SK-N-SH (cell line): ENCODE data around the gene NIT1. TPM values are rescaled to one million over a fixed set of nuclear protein-coding genes. Genes with fewer than 3 reads are reported as not detected.
A peak's percentile ranks its signal among the peaks of the same experiment; 100 is the strongest.

Source experiments
- CTCF ChIA-PET: fragments of 300-600, 350-600 bp; formaldehyde crosslinking; extraction: SDS; loops from one replicate; lab custom pipeline; 2021; lab: Yijun Ruan, JAX
- POLR2A ChIA-PET: fragments of 350-600 bp; sonication (Branson Sonifier 250); formaldehyde crosslinking; extraction: SDS; loops from one replicate; lab custom pipeline; 2020; ENCODE audit warnings: antibody characterized with exemption, inconsistent platforms; lab: Yijun Ruan, JAX
- DNase-seq: peaks from one replicate; pipeline ENCODE4 v3.0.0; 2012
- H2AFZ ChIP-seq: fragments of 200-600 bp; sonication (generic); 2 replicates; pipeline ENCODE4 v1.8.1; 2016; ENCODE audit warnings: antibody characterized with exemption, mild to moderate bottlenecking, low read depth
- H3F3A ChIP-seq: fragments of 200-600 bp; sonication (generic); replicated peaks from 2 replicates; pipeline ENCODE3; 2016; ENCODE audit warnings: antibody characterized with exemption, mild to moderate bottlenecking; ENCODE audit not compliant: insufficient read depth
- H3K27ac ChIP-seq, 2 experiments: fragments of 200-500 bp in 1 of 2; fragments of 200-600 bp in 1 of 2; sonication (Bioruptor generic) in 1 of 2; sonication (generic), shearing (Covaris generic) in 1 of 2; 2 replicates each; pipeline versions ENCODE4 v1.5.1 to v1.6.1; 2014 to 2016; ENCODE audit warnings: low read depth in 2 of 2, inconsistent platforms in 1 of 2, low read length in 1 of 2, mild to moderate bottlenecking in 1 of 2, mixed read lengths in 1 of 2
- H3K27me3 ChIP-seq: fragments of 200-600 bp; sonication (generic), shearing (Covaris generic); 2 replicates; pipeline ENCODE4 v1.6.1; 2016; ENCODE audit warnings: mixed run types; ENCODE audit not compliant: insufficient read depth
- H3K36me3 ChIP-seq, 2 experiments: fragments of 200-500 bp in 1 of 2; fragments of 200-600 bp in 1 of 2; sonication (Bioruptor generic) in 1 of 2; sonication (generic) in 1 of 2; replicated peaks in 1 of 2; 2 replicates each; pipeline versions ENCODE3 to v1.5.1; 2014 to 2016; ENCODE audit warnings: low read length in 1 of 2, mild to moderate bottlenecking in 1 of 2; ENCODE audit not compliant: insufficient read depth in 2 of 2, control insufficient read depth in 1 of 2
- H3K4me1 ChIP-seq, 2 experiments: fragments of 200-500 bp in 1 of 2; fragments of 200-600 bp in 1 of 2; sonication (Bioruptor generic) in 1 of 2; sonication (generic), shearing (Covaris generic) in 1 of 2; 2 replicates each; pipeline versions ENCODE4 v1.5.1 to v1.6.1; 2014 to 2016; ENCODE audit warnings: low read depth in 1 of 2, low read length in 1 of 2, mixed run types in 1 of 2; ENCODE audit not compliant: insufficient read depth in 2 of 2, control insufficient read depth in 1 of 2
- H3K4me2 ChIP-seq: fragments of 200-600 bp; sonication (generic), shearing (Covaris generic); 2 replicates; pipeline ENCODE4 v1.6.1; 2017; ENCODE audit warnings: mixed run types
- H3K4me3 ChIP-seq, 2 experiments: fragments of 200-500 bp in 1 of 2; fragments of 200-600 bp in 1 of 2; sonication (Bioruptor generic) in 1 of 2; sonication (generic), shearing (Covaris generic) in 1 of 2; 2 replicates each; pipeline versions ENCODE4 v1.5.1 to v1.8.1; 2014 to 2016; ENCODE audit warnings: low read depth in 2 of 2, inconsistent platforms in 1 of 2, low read length in 1 of 2, mild to moderate bottlenecking in 1 of 2, mixed read lengths in 1 of 2, moderate library complexity in 1 of 2
- H3K79me2 ChIP-seq: fragments of 200-600 bp; sonication (generic); 2 replicates; pipeline ENCODE4 v1.8.1; 2017; ENCODE audit warnings: mild to moderate bottlenecking; ENCODE audit not compliant: insufficient read depth
- H3K9ac ChIP-seq: fragments of 200-600 bp; sonication (generic); 2 replicates; pipeline ENCODE4 v1.6.1; 2017; ENCODE audit warnings: mixed run types
- H3K9me2 ChIP-seq: fragments of 200-600 bp; sonication (generic); 2 replicates; pipeline ENCODE4 v1.6.1; 2017; ENCODE audit warnings: mixed run types
- H3K9me3 ChIP-seq: fragments of 200-600 bp; sonication (generic); 2 replicates; pipeline ENCODE4 v1.6.1; 2017; ENCODE audit warnings: mixed run types, mild to moderate bottlenecking, moderate library complexity
- H4K20me1 ChIP-seq: fragments of 200-600 bp; sonication (generic); 2 replicates; pipeline ENCODE4 v1.6.1; 2017; ENCODE audit warnings: mild to moderate bottlenecking, mixed run types; ENCODE audit not compliant: insufficient read depth
- ELF1 ChIP-seq: IDR thresholded peaks from 2 replicates; pipeline ENCODE4 v1.4.0; 2012
- EP300 ChIP-seq, 2 experiments: IDR thresholded peaks; 2 replicates each; pipeline versions ENCODE4 v1.4.0 to v1.6.1; 2012; ENCODE audit warnings: borderline replicate concordance in 1 of 2, low read depth in 1 of 2, low read length in 1 of 2
- EZH2phosphoT487 ChIP-seq: fragments of 200-600 bp; sonication (generic); IDR thresholded peaks from 2 replicates; pipeline ENCODE4 v1.6.1; 2017; ENCODE audit warnings: low read depth, mixed run types, mild to moderate bottlenecking, antibody characterized with exemption, moderate library complexity, borderline replicate concordance
- FOSL2 ChIP-seq: IDR thresholded peaks from 2 replicates; pipeline ENCODE4 v1.4.0; 2012; ENCODE audit warnings: low read depth, mild to moderate bottlenecking, moderate library complexity, borderline replicate concordance
- GABPA ChIP-seq: IDR thresholded peaks from 2 replicates; pipeline ENCODE4 v1.4.0; 2012; ENCODE audit warnings: low read depth, mild to moderate bottlenecking
- MXI1 ChIP-seq: IDR thresholded peaks from 2 replicates; pipeline ENCODE4 v1.6.1; 2012; ENCODE audit warnings: mild to moderate bottlenecking, low read depth, low read length, improper control_type of control experiment
- NFIC ChIP-seq: IDR thresholded peaks from 2 replicates; pipeline ENCODE4 v1.4.0; 2012; ENCODE audit warnings: borderline replicate concordance
- NRF1 ChIP-seq: IDR thresholded peaks from 2 replicates; pipeline ENCODE4 v1.6.1; 2012; ENCODE audit warnings: low read depth, mild to moderate bottlenecking, low read length
- POLR2AphosphoS5 ChIP-seq: IDR thresholded peaks from 2 replicates; pipeline ENCODE4 v1.6.1; 2012; ENCODE audit warnings: low read depth, low read length
- RAD21 ChIP-seq: IDR thresholded peaks from 2 replicates; pipeline ENCODE4 v1.6.1; 2012; ENCODE audit warnings: mild to moderate bottlenecking, low read length
- REST ChIP-seq: IDR thresholded peaks from 2 replicates; pipeline ENCODE4 v1.6.1; 2012; ENCODE audit warnings: mild to moderate bottlenecking, low read depth, low read length, moderate library complexity
- RXRA ChIP-seq: IDR thresholded peaks from 2 replicates; pipeline ENCODE4 v1.4.0; 2012; ENCODE audit warnings: low read depth, mild to moderate bottlenecking, borderline replicate concordance
- SMC3 ChIP-seq: IDR thresholded peaks from 2 replicates; pipeline ENCODE4 v1.6.1; 2012; ENCODE audit warnings: low read depth, low read length, improper control_type of control experiment
- TAF1 ChIP-seq: IDR thresholded peaks from 2 replicates; pipeline ENCODE4 v1.6.1; 2012; ENCODE audit warnings: low read depth, mild to moderate bottlenecking, low read length, moderate library complexity, borderline replicate concordance
- TCF12 ChIP-seq: IDR thresholded peaks from 2 replicates; pipeline ENCODE4 v1.4.0; 2012
- USF1 ChIP-seq: IDR thresholded peaks from 2 replicates; pipeline ENCODE4 v1.4.0; 2012; ENCODE audit warnings: low read depth, borderline replicate concordance
- USF2 ChIP-seq: fragments of 150-350 bp; IDR thresholded peaks from 2 replicates; pipeline ENCODE4 v1.6.1; 2017; ENCODE audit warnings: antibody characterized with exemption, low read length, low read depth, borderline replicate concordance
- YY1 ChIP-seq: IDR thresholded peaks from 2 replicates; pipeline ENCODE4 v1.4.0; 2012; ENCODE audit warnings: low read depth, mild to moderate bottlenecking
- ZBTB33 ChIP-seq: IDR thresholded peaks from 2 replicates; pipeline ENCODE4 v1.4.0; 2012; ENCODE audit warnings: low read depth, borderline replicate concordance
- WGBS: methylation state at CpG from one replicate; pipeline ENCODE4 v1.1.6; 2017; ENCODE audit warnings: low lambda C conversion rate; 5-methylcytosine and 5-hydroxymethylcytosine counted together
- polyA plus RNA-seq, 3 experiments: library from polyadenylated mRNA; depleted of rRNA; stranded (reverse); fragments of >200 nt; gene quantifications; 2 replicates each; pipeline ENCODE4 v1.2.3, GENCODE V29; 2012
- TF ChIP-seq, protein P1 (sequence below): fragments of 200-600 bp; sonication (generic); IDR thresholded peaks from 2 replicates; pipeline ENCODE4 v1.6.1; 2017; ENCODE audit warnings: antibody characterized with exemption, mild to moderate bottlenecking, moderate library complexity

The NIT1 gene
- polyA plus RNA-seq, 1 of the 3 experiments (the other 2 are of a cell fraction), result 38.7 TPM

DNA sequence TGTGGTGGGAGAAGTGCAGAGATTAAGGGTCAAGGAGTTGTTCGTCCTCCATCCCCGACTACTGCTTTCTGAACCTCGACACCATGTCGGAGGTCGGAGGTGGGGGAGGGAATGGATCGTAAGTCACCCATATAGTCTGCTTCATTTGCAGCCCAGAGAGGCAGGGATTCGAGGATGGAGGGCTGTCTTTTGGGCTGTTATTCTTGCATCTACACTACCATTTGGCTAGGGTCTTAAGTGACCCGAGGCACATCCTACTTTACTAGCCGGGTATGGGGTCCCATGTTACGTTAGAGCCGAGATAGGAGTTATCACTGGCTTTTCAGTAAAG lies 42.0 kb downstream of the NIT1 start:
- Histone ChIP-seq H3K9ac (peak overlapping the region; percentile 90), H3K27me3 (no peaks in the 10 kb centered on the region), H3K4me1 (peaks cover 0 to 28% of the 10 kb centered on the region in 2 experiments; a peak in 3 of 4 replicates), H3K9me3 (no peaks in the 10 kb centered on the region), H3K4me2 (peak overlapping the region; percentile 77), H3K9me2 (no peaks in the 10 kb centered on the region), H3F3A (peaks cover 13% of the 10 kb centered on the region), H2AFZ (peak overlapping the region; percentile 84), H3K4me3 (peak overlapping the region; percentile 89 to 92), H3K27ac (peak overlapping the region; percentile 77 to 91), H4K20me1 (no peaks in the 10 kb centered on the region), H3K79me2 (peaks cover 26% of the 10 kb centered on the region), H3K36me3 (peaks cover 15 to 61% of the 10 kb centered on the region in 2 experiments)
- no peak for TF ChIP-seq YY1
- no peak for TF ChIP-seq GABPA
- no peak for TF ChIP-seq RAD21
- TF ChIP-seq NFIC, result no peak
- no peak for TF ChIP-seq EP300 (IDR thresholded peaks at IDR 0.05; ENCODE audit: borderline replicate concordance in 1 of 2, low read depth in 1 of 2, low read length in 1 of 2)
- TF ChIP-seq TCF12, result no peak
- TF ChIP-seq POLR2AphosphoS5, result no peak
- TF ChIP-seq EZH2phosphoT487, result no peak
- TF ChIP-seq MXI1, result no peak
- TF ChIP-seq SMC3, result no peak
- no peak for TF ChIP-seq NRF1
- no peak for TF ChIP-seq USF2
- no peak for TF ChIP-seq FOSL2
- no peak for TF ChIP-seq REST
- TF ChIP-seq, protein P1, sequence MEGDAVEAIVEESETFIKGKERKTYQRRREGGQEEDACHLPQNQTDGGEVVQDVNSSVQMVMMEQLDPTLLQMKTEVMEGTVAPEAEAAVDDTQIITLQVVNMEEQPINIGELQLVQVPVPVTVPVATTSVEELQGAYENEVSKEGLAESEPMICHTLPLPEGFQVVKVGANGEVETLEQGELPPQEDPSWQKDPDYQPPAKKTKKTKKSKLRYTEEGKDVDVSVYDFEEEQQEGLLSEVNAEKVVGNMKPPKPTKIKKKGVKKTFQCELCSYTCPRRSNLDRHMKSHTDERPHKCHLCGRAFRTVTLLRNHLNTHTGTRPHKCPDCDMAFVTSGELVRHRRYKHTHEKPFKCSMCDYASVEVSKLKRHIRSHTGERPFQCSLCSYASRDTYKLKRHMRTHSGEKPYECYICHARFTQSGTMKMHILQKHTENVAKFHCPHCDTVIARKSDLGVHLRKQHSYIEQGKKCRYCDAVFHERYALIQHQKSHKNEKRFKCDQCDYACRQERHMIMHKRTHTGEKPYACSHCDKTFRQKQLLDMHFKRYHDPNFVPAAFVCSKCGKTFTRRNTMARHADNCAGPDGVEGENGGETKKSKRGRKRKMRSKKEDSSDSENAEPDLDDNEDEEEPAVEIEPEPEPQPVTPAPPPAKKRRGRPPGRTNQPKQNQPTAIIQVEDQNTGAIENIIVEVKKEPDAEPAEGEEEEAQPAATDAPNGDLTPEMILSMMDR, result no peak
- TF ChIP-seq ZBTB33, result no peak
- no peak for TF ChIP-seq RXRA
- TF ChIP-seq TAF1, result no peak
- no peak for TF ChIP-seq ELF1
- TF ChIP-seq USF1, result no peak
- WGBS, result 6% methylated on average over 9 of the region's 11 CpGs
- no peak for DNase-seq
- ChIA-PET POLR2A (no interaction called here), CTCF (no interaction called here)
